H9 (cell line): ENCODE data around the gene LRFN2. TPM values are rescaled to one million over a fixed set of nuclear protein-coding genes. Genes with fewer than 3 reads are reported as not detected.

Source experiments
- DNase-seq: peaks from one replicate; pipeline ENCODE4 v3.0.0-alpha.2; 2017
- H2AFZ ChIP-seq: one replicate; pipeline ENCODE4 v1.6.1; 2013; ENCODE audit warnings: mild to moderate bottlenecking, low read length, control low read depth, moderate library complexity
- H2AK5ac ChIP-seq: 2 replicates; pipeline ENCODE4 v1.6.1; 2013; ENCODE audit warnings: low read length, control low read depth, mixed read lengths; ENCODE audit not compliant: insufficient read length
- H2BK120ac ChIP-seq: one replicate; pipeline ENCODE4 v1.6.1; 2013; ENCODE audit warnings: low read depth, mild to moderate bottlenecking, low read length, control low read depth, inconsistent platforms; ENCODE audit not compliant: poor library complexity, severe bottlenecking
- H2BK12ac ChIP-seq: 2 replicates; pipeline ENCODE4 v1.6.1; 2013; ENCODE audit warnings: low read length, control low read depth, mixed read lengths, low read depth; ENCODE audit not compliant: insufficient read length
- H2BK15ac ChIP-seq: 2 replicates; pipeline ENCODE4 v1.6.1; 2013; ENCODE audit warnings: low read depth, low read length, control low read depth
- H2BK20ac ChIP-seq: one replicate; pipeline ENCODE4 v1.6.1; 2013; ENCODE audit warnings: low read depth, mild to moderate bottlenecking, low read length, control low read depth, inconsistent platforms; ENCODE audit not compliant: poor library complexity, severe bottlenecking
- H2BK5ac ChIP-seq: 2 replicates; pipeline ENCODE4 v1.6.1; 2013; ENCODE audit warnings: low read length, control low read depth, mixed read lengths; ENCODE audit not compliant: insufficient read length
- H3K14ac ChIP-seq: 2 replicates; pipeline ENCODE4 v1.6.1; 2013; ENCODE audit warnings: low read length, control low read depth; ENCODE audit not compliant: insufficient read depth
- H3K18ac ChIP-seq: 2 replicates; pipeline ENCODE4 v1.6.1; 2013; ENCODE audit warnings: low read depth, mild to moderate bottlenecking, mixed read lengths, low read length, control low read depth; ENCODE audit not compliant: insufficient read length
- H3K23ac ChIP-seq: 2 replicates; pipeline ENCODE4 v1.6.1; 2013; ENCODE audit warnings: low read length, control low read depth, mixed read lengths, low read depth; ENCODE audit not compliant: insufficient read length
- H3K23me2 ChIP-seq: 2 replicates; pipeline ENCODE4 v1.6.1; 2013; ENCODE audit warnings: low read depth, mild to moderate bottlenecking, mixed read lengths, low read length, control low read depth; ENCODE audit not compliant: insufficient read length, poor library complexity, severe bottlenecking
- H3K27ac ChIP-seq: 2 replicates; pipeline ENCODE4 v1.5.1; 2013; ENCODE audit warnings: low read length, control low read depth, mixed read lengths, low read depth; ENCODE audit not compliant: insufficient read length
- H3K27me3 ChIP-seq: 2 replicates; pipeline ENCODE4 v1.6.1; 2013; ENCODE audit warnings: low read length, control low read depth, inconsistent platforms; ENCODE audit not compliant: insufficient read depth
- H3K4ac ChIP-seq: 2 replicates; pipeline ENCODE4 v1.6.1; 2013; ENCODE audit warnings: low read depth, mild to moderate bottlenecking, control low read depth, inconsistent platforms, low read length, moderate library complexity
- H3K4me1 ChIP-seq: 2 replicates; pipeline ENCODE4 v1.6.1; 2013; ENCODE audit warnings: low read length, control low read depth, inconsistent platforms; ENCODE audit not compliant: insufficient read depth
- H3K4me2 ChIP-seq: 2 replicates; pipeline ENCODE4 v1.6.1; 2013; ENCODE audit warnings: low read length, control low read depth, mixed read lengths; ENCODE audit not compliant: insufficient read length, insufficient read depth
- H3K56ac ChIP-seq: 2 replicates; pipeline ENCODE4 v1.6.1; 2013; ENCODE audit warnings: low read depth, mild to moderate bottlenecking, mixed read lengths, low read length, control low read depth; ENCODE audit not compliant: insufficient read length
- H3K79me1 ChIP-seq: 2 replicates; pipeline ENCODE4 v1.6.1; 2013; ENCODE audit warnings: low read depth, mild to moderate bottlenecking, moderate library complexity, low read length, control low read depth, inconsistent platforms; ENCODE audit not compliant: insufficient read depth, poor library complexity, severe bottlenecking
- H3K79me2 ChIP-seq: 2 replicates; pipeline ENCODE4 v1.6.1; 2013; ENCODE audit warnings: low read length, control low read depth, inconsistent platforms; ENCODE audit not compliant: insufficient read depth
- H3K9ac ChIP-seq: 2 replicates; pipeline ENCODE4 v1.6.1; 2013; ENCODE audit warnings: low read length, control low read depth, mixed read lengths; ENCODE audit not compliant: insufficient read length; ENCODE audit errors: extremely low read depth
- H3K9me3 ChIP-seq: one replicate; pipeline ENCODE4 v1.6.1; 2013; ENCODE audit warnings: low read depth, low read length, inconsistent platforms; ENCODE audit not compliant: control insufficient read depth
- H3T11ph ChIP-seq: one replicate; pipeline ENCODE4 v1.6.1; 2013; ENCODE audit warnings: mild to moderate bottlenecking, low read length, control low read depth, inconsistent platforms
- H4K20me1 ChIP-seq: one replicate; pipeline ENCODE4 v1.6.1; 2013; ENCODE audit not compliant: control insufficient read depth, insufficient read length, insufficient read depth
- H4K5ac ChIP-seq: 2 replicates; pipeline ENCODE4 v1.6.1; 2013; ENCODE audit warnings: low read depth, mild to moderate bottlenecking, mixed read lengths, low read length, control low read depth; ENCODE audit not compliant: insufficient read length
- H4K8ac ChIP-seq: replicated peaks from 2 replicates; pipeline ENCODE4 v1.6.1; 2013; ENCODE audit warnings: low read length, control low read depth, mixed read lengths, low read depth; ENCODE audit not compliant: insufficient read length
- H4K91ac ChIP-seq: 2 replicates; pipeline ENCODE4 v1.6.1; 2013; ENCODE audit warnings: low read depth, mild to moderate bottlenecking, moderate library complexity, mixed read lengths, low read length, control low read depth; ENCODE audit not compliant: insufficient read length
- H3K27ac Mint-ChIP-seq, 3 experiments: 2 replicates in 2 of 3; 3 replicates in 1 of 3; pipeline ENCODE4 v1.8.0; 2020 to 2021; ENCODE audit warnings: mixed read lengths in 3 of 3, mild to moderate bottlenecking in 1 of 3, moderate library complexity in 1 of 3
- H3K27me3 Mint-ChIP-seq: 2 replicates; pipeline ENCODE4 v1.8.0; 2021; ENCODE audit warnings: low read depth, mild to moderate bottlenecking, moderate library complexity, mixed read lengths
- H3K36me3 Mint-ChIP-seq, 3 experiments: 2 replicates in 2 of 3; 3 replicates in 1 of 3; pipeline ENCODE4 v1.8.0; 2020 to 2021; ENCODE audit warnings: low read depth in 3 of 3, mixed read lengths in 3 of 3; ENCODE audit not compliant: insufficient read depth in 1 of 3
- H3K4me1 Mint-ChIP-seq, 2 experiments: 2 replicates each; pipeline ENCODE4 v1.8.0; 2020; ENCODE audit warnings: mixed read lengths in 2 of 2
- H3K4me3 Mint-ChIP-seq, 2 experiments: 2 replicates in 1 of 2; 3 replicates in 1 of 2; pipeline ENCODE4 v1.8.0; 2020 to 2021; ENCODE audit warnings: mild to moderate bottlenecking in 2 of 2, mixed read lengths in 2 of 2, moderate library complexity in 1 of 2
- H3K9me3 Mint-ChIP-seq, 2 experiments: 2 replicates in 1 of 2; 3 replicates in 1 of 2; pipeline ENCODE4 v1.8.0; 2020; ENCODE audit warnings: mild to moderate bottlenecking in 2 of 2, mixed read lengths in 2 of 2, moderate library complexity in 1 of 2
- CTCF ChIP-seq: fragments of 200-600 bp; sonication (generic); conservative IDR thresholded peaks from 3 replicates; pipeline ENCODE4 v1.8.0; 2021; ENCODE audit warnings: antibody characterized with exemption, mild to moderate bottlenecking
- WGBS: extraction: QIAGEN DNeasy Blood & Tissue Kit; methylation state at CpG from one replicate; pipeline ENCODE4 v1.1.7; 2013; ENCODE audit warnings: missing lambda C conversion rate, low lambda C conversion rate, mixed read lengths; ENCODE audit not compliant: insufficient read length; ENCODE audit errors: extremely low coverage; 5-methylcytosine and 5-hydroxymethylcytosine counted together
- total RNA-seq: library from RNA; stranded (reverse); gene quantifications from 2 replicates; pipeline ENCODE4 v1.2.1, GENCODE V29; 2021

Gene LRFN2
- total RNA-seq, 1 experiment from 2014 or later = 0.11 TPM

GRCh38 chr6:40413239-40413638 lies 173.9 kb downstream of the LRFN2 start:
- Mint-ChIP-seq H3K4me3 (no peak overlapping the region), H3K9me3 (no peaks in the 10 kb centered on the region), H3K27ac (no peak overlapping the region; a peak in 1 of 7 replicates), H3K27me3 (no peaks in the 10 kb centered on the region; the same call in none of the 2 replicates), H3K4me1 (peaks cover 18 to 22% of the 10 kb centered on the region in 2 experiments), H3K36me3 (no peaks in the 10 kb centered on the region)
- no peaks in the 10 kb centered on the region for H3K79me2 ChIP-seq
- no peak overlapping the region for H3K9ac ChIP-seq
- no peaks in the 10 kb centered on the region for H3K23me2 ChIP-seq
- no peak overlapping the region for H3K4ac ChIP-seq
- WGBS = no CpG with 5 or more reads among the region's 6 CpGs
- TF ChIP-seq CTCF = no peak
- no peak overlapping the region for H3K18ac ChIP-seq
- H3K27ac ChIP-seq = no peak overlapping the region
- H2AFZ ChIP-seq = no peak overlapping the region
- peaks cover 3% of the 10 kb centered on the region; the same call in 1 of the 2 replicates for H3K4me1 ChIP-seq
- H2BK12ac ChIP-seq = no peak overlapping the region
- H3K56ac ChIP-seq = no peak overlapping the region
- no peak overlapping the region for H3K23ac ChIP-seq
- no peak overlapping the region for H4K8ac ChIP-seq
- DNase-seq = no peak
- H2BK20ac ChIP-seq = no peak overlapping the region
- no peaks in the 10 kb centered on the region for H3K27me3 ChIP-seq
- no peaks in the 10 kb centered on the region for H3K9me3 ChIP-seq
- H4K20me1 ChIP-seq = no peaks in the 10 kb centered on the region
- no peak overlapping the region for H2BK120ac ChIP-seq
- no peak overlapping the region for H2BK5ac ChIP-seq
- no peak overlapping the region for H3K14ac ChIP-seq
- H2BK15ac ChIP-seq = no peak overlapping the region
- no peak overlapping the region for H4K5ac ChIP-seq
- H3T11ph ChIP-seq = no peak overlapping the region
- H3K4me2 ChIP-seq = no peak overlapping the region
- H4K91ac ChIP-seq = no peak overlapping the region
- H2AK5ac ChIP-seq = no peak overlapping the region
- H3K79me1 ChIP-seq = no peaks in the 10 kb centered on the region
